K562 (cell line): Measurements from ENCODE around the gene KCNJ11. TPM values are rescaled to one million over a fixed set of nuclear protein-coding genes. Genes with fewer than 3 reads are reported as not detected.

Experiments
- CBX2 ChIP-seq: fragments of 200-600 bp; sonication (generic); IDR thresholded peaks from one replicate; pipeline ENCODE4 v1.6.1; 2012; ENCODE audit warnings: mild to moderate bottlenecking, low read length, inconsistent platforms; ENCODE audit not compliant: insufficient read depth, poor library complexity, severe bottlenecking
- FUS ChIP-seq: fragments of 200-400 bp; formaldehyde crosslinking; optimal IDR thresholded peaks from 2 replicates; pipeline ENCODE3; 2017; ENCODE audit warnings: low read depth, low read length
- NEUROD1 ChIP-seq: fragments of 150-350 bp; IDR thresholded peaks from 2 replicates; pipeline ENCODE4 v1.6.1; 2014; ENCODE audit warnings: borderline replicate concordance, low read length, low read depth; ENCODE audit not compliant: partially characterized antibody
- POLR2A ChIP-seq: fragments of 450-650 bp; conservative IDR thresholded peaks from 2 replicates; pipeline ENCODE4 v1.6.1; 2016
- RUNX1 ChIP-seq: sonication (generic); IDR thresholded peaks from 2 replicates; pipeline ENCODE4 v1.6.1; 2016; ENCODE audit warnings: antibody characterized with exemption, low read depth
- TBL1XR1 ChIP-seq, 2 experiments: IDR thresholded peaks; 2 replicates each; pipeline ENCODE4 v1.6.1; 2012; ENCODE audit warnings: improper control_type of control experiment in 2 of 2, low read length in 2 of 2, mild to moderate bottlenecking in 1 of 2
- ZC3H4 ChIP-seq: sonication (generic); formaldehyde crosslinking; IDR thresholded peaks from 2 replicates; pipeline ENCODE4 v1.9.0; 2021; ENCODE audit warnings: missing genetic modification reagents, borderline replicate concordance
- ZKSCAN8 ChIP-seq: fragments of 200-800 bp; sonication (Bioruptor generic); IDR thresholded peaks from 2 replicates; pipeline ENCODE4 v1.6.1; 2016; ENCODE audit warnings: missing genetic modification characterization, missing compliant biosample characterization
- polyA plus RNA-seq, 8 experiments: library from polyadenylated mRNA; depleted of rRNA in 4 of 8; stranded (reverse) in 5 of 8; unstranded in 3 of 8; fragments of >200 nt; fragmentation: Nextera tagmentation in 2 of 8; fragmentation: Illumina TruSeq in 1 of 8; extraction: Ambion mirVana in 2 of 8; extraction: Trizol in 1 of 8; gene quantifications; 2 replicates each; pipeline versions ENCODE4 v1.2.1 to v1.2.3, GENCODE V29; 2011 to 2014; ENCODE audit warnings: inconsistent platforms in 1 of 8, missing spikeins in 1 of 8
- total RNA-seq, 7 experiments: library from RNA; depleted of rRNA in 6 of 7; stranded (reverse); fragments of >200 nt in 6 of 7; fragmentation: Illumina TruSeq in 2 of 7; extraction: Trizol in 2 of 7; gene quantifications; 2 replicates each; pipeline versions ENCODE4 v1.2.1 to v1.2.3, GENCODE V29; 2011 to 2021; ENCODE audit warnings: low replicate concordance in 1 of 7
- TF ChIP-seq, protein P1 (sequence below), 2 experiments: IDR thresholded peaks; 2 replicates each; pipeline ENCODE4 v1.6.1; 2012; ENCODE audit warnings: improper control_type of control experiment in 2 of 2, low read depth in 2 of 2, low read length in 2 of 2, borderline replicate concordance in 1 of 2
- TF ChIP-seq, protein P2 (sequence below): fragments of 250-450 bp; sonication (Bioruptor Pico); IDR thresholded peaks from 2 replicates; pipeline ENCODE4 v1.4.0; 2020; ENCODE audit warnings: mild to moderate bottlenecking, moderate library complexity
- TF ChIP-seq, protein P3 (sequence below), 2 experiments: fragments of 450-650 bp; IDR thresholded peaks; 2 replicates each; pipeline ENCODE4 v1.6.1; 2018; ENCODE audit warnings: mild to moderate bottlenecking in 2 of 2, low read depth in 1 of 2; ENCODE audit not compliant: partially characterized antibody in 2 of 2
- TF ChIP-seq, protein P4 (sequence below): fragments of 450-650 bp; formaldehyde crosslinking; conservative IDR thresholded peaks from 2 replicates; pipeline ENCODE4 v1.4.0; 2022; ENCODE audit warnings: mild to moderate bottlenecking, missing genetic modification characterization
- TF ChIP-seq, protein P5 (sequence below): fragments of 250-450 bp; sonication (Bioruptor Pico); IDR thresholded peaks from 2 replicates; pipeline ENCODE4 v1.5.0; 2021

Gene KCNJ11
- total and polyA plus RNA-seq, 9 of the 15 experiments (the other 6 are each of a cell fraction or from before 2014, with no cell fraction given), result 0.54 to 3.7 (median 0.86) TPM; not detected in 2

DNA sequence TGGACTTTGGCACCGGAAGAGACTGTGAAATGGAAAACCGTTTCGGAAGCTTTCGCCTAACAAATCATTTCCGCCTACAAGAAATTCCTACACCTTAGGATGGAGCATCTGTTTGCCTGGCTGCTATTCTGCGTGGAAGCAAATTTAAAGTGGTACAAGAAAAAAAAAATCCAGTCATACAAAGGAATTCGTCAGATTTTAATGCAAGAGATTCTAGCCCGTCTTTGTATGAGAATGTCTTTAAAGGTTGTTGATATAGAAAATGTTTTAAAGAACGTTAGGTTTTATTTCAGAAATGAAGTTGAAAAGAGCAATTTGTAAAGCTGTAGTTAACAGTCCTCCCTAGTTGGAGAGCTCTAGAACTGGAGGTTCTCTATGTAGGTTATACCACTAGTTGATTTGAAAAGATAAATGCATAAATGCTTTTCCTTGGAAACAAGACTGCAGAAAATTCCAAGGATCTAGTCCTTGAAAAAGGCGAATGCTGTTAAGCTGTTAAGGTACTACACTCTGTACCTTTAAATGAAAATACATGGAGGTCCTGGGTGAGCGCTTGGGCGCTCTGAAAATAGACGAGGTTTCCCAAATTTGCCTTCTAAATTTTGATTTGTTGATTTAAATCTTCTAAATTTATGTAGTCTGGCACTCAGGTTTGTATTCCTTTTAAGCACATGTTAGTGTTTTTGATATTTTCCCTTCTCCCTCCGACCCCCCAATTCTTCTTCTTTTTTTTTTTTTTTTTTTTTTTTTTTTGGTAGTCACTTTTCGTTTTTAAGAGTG, 34.4 kb downstream of the KCNJ11 start (continued):
- TF ChIP-seq NEUROD1 (no peak), CBX2 (no peak), ZC3H4 (CRISPR knock-in tag) (no peak), TBL1XR1 (IDR thresholded peaks at IDR 0.05; ENCODE audit: low read length in 2 of 2) (no peak), ZKSCAN8 (CRISPR knock-in tag) (no peak), FUS (no peak), RUNX1 (no peak), POLR2A (peak; percentile 64)
- TF ChIP-seq, protein P1, sequence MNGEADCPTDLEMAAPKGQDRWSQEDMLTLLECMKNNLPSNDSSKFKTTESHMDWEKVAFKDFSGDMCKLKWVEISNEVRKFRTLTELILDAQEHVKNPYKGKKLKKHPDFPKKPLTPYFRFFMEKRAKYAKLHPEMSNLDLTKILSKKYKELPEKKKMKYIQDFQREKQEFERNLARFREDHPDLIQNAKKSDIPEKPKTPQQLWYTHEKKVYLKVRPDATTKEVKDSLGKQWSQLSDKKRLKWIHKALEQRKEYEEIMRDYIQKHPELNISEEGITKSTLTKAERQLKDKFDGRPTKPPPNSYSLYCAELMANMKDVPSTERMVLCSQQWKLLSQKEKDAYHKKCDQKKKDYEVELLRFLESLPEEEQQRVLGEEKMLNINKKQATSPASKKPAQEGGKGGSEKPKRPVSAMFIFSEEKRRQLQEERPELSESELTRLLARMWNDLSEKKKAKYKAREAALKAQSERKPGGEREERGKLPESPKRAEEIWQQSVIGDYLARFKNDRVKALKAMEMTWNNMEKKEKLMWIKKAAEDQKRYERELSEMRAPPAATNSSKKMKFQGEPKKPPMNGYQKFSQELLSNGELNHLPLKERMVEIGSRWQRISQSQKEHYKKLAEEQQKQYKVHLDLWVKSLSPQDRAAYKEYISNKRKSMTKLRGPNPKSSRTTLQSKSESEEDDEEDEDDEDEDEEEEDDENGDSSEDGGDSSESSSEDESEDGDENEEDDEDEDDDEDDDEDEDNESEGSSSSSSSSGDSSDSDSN (IDR thresholded peaks at IDR 0.05; ENCODE audit: borderline replicate concordance in 1 of 2, low read depth in 2 of 2, low read length in 2 of 2), result 0 out of 4 replicates have a peak, but pooled peaks of 1 of the 2 experiments have one; percentile 45
- TF ChIP-seq, protein P2, sequence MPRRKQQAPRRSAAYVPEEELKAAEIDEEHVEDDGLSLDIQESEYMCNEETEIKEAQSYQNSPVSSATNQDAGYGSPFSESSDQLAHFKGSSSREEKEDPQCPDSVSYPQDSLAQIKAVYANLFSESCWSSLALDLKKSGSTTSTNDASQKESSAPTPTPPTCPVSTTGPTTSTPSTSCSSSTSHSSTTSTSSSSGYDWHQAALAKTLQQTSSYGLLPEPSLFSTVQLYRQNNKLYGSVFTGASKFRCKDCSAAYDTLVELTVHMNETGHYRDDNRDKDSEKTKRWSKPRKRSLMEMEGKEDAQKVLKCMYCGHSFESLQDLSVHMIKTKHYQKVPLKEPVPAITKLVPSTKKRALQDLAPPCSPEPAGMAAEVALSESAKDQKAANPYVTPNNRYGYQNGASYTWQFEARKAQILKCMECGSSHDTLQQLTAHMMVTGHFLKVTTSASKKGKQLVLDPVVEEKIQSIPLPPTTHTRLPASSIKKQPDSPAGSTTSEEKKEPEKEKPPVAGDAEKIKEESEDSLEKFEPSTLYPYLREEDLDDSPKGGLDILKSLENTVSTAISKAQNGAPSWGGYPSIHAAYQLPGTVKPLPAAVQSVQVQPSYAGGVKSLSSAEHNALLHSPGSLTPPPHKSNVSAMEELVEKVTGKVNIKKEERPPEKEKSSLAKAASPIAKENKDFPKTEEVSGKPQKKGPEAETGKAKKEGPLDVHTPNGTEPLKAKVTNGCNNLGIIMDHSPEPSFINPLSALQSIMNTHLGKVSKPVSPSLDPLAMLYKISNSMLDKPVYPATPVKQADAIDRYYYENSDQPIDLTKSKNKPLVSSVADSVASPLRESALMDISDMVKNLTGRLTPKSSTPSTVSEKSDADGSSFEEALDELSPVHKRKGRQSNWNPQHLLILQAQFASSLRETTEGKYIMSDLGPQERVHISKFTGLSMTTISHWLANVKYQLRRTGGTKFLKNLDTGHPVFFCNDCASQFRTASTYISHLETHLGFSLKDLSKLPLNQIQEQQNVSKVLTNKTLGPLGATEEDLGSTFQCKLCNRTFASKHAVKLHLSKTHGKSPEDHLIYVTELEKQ (CRISPR knock-in tag), result no peak
- TF ChIP-seq, protein P3, sequence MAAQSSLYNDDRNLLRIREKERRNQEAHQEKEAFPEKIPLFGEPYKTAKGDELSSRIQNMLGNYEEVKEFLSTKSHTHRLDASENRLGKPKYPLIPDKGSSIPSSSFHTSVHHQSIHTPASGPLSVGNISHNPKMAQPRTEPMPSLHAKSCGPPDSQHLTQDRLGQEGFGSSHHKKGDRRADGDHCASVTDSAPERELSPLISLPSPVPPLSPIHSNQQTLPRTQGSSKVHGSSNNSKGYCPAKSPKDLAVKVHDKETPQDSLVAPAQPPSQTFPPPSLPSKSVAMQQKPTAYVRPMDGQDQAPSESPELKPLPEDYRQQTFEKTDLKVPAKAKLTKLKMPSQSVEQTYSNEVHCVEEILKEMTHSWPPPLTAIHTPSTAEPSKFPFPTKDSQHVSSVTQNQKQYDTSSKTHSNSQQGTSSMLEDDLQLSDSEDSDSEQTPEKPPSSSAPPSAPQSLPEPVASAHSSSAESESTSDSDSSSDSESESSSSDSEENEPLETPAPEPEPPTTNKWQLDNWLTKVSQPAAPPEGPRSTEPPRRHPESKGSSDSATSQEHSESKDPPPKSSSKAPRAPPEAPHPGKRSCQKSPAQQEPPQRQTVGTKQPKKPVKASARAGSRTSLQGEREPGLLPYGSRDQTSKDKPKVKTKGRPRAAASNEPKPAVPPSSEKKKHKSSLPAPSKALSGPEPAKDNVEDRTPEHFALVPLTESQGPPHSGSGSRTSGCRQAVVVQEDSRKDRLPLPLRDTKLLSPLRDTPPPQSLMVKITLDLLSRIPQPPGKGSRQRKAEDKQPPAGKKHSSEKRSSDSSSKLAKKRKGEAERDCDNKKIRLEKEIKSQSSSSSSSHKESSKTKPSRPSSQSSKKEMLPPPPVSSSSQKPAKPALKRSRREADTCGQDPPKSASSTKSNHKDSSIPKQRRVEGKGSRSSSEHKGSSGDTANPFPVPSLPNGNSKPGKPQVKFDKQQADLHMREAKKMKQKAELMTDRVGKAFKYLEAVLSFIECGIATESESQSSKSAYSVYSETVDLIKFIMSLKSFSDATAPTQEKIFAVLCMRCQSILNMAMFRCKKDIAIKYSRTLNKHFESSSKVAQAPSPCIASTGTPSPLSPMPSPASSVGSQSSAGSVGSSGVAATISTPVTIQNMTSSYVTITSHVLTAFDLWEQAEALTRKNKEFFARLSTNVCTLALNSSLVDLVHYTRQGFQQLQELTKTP (IDR thresholded peaks at IDR 0.05; ENCODE audit: low read depth in 1 of 2, partially characterized antibody in 2 of 2), result peak in 1 of 2 experiments; percentile 33
- TF ChIP-seq, protein P4, sequence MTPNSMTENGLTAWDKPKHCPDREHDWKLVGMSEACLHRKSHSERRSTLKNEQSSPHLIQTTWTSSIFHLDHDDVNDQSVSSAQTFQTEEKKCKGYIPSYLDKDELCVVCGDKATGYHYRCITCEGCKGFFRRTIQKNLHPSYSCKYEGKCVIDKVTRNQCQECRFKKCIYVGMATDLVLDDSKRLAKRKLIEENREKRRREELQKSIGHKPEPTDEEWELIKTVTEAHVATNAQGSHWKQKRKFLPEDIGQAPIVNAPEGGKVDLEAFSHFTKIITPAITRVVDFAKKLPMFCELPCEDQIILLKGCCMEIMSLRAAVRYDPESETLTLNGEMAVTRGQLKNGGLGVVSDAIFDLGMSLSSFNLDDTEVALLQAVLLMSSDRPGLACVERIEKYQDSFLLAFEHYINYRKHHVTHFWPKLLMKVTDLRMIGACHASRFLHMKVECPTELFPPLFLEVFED (CRISPR knock-in tag), result no peak
- TF ChIP-seq, protein P5, sequence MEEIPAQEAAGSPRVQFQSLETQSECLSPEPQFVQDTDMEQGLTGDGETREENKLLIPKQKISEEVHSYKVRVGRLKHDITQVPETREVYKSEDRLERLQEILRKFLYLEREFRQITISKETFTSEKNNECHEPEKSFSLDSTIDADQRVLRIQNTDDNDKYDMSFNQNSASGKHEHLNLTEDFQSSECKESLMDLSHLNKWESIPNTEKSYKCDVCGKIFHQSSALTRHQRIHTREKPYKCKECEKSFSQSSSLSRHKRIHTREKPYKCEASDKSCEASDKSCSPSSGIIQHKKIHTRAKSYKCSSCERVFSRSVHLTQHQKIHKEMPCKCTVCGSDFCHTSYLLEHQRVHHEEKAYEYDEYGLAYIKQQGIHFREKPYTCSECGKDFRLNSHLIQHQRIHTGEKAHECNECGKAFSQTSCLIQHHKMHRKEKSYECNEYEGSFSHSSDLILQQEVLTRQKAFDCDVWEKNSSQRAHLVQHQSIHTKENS, result no peak
